ENCODE results near the gene CYTH3.

The CYTH3 gene

DNA sequence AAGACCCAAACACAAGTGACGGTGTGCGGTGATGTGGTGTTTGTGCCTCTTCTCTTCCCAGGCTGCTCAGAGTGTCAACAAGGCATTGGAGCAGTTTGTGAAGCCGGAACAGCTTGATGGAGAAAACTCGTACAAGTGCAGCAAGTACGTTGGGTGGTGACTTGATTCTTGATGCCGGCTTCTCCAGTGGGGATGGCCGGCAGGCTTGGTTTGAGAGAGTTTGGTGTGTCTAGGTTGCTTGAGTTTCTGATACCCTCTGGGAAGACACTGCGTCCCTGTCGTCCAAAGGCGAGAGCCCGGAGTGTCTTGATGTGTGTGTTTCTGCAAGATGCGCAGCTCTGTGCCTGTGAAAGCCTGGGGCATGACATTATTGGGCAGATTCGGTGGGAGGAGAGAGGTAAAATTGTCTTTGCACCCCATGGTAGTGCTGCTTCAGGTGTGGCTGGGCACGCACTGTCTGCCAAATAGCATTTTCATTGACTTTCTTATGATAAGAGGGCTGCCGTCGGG is 129.5 kb downstream of the CYTH3 start:
- no peak overlapping the region for H3K4me3 ChIP-seq (ENCODE audit: low read depth, low read length)
- no peak for DNase-seq (ENCODE audit: low read depth)

DNA sequence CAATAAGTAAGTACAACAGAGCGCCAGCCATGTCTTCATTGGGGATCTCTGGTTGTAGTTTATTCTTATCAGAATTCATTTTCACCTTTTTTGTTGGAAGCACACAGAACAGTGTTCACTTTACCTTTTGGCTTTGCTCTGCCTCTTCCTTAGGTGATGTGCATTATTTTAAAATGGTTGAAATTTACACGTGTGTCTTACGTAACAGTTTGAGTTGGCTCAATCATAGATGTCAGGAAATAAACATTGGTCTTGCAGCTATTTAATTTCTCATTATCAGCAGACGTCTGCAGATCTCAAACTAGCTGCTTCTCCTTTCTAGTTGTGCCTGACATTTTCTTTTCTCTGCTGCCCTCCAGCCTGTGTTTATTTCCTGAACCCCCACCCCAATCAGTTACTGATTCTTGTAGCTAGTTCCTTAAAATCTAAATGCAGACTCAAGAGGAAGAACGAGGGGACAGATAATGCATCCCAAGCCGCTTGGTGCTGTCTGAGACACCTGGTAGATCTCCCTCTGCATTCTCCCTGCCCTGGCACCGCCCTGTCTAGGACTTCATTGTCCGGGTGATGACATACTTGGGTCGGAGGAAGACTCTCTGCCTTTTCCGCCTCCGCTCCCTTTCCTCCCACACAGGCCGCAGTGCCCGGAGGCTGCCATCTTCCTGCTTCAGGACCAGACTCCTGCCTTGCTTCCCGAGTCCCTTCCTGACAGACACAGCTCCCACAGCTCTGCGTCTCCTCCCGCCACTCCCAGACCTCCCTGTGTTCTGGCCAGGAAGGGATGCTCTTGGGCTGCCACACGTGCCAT is 133.0 kb downstream of the CYTH3 start:
- H3K4me3 ChIP-seq (ENCODE audit: low read depth, low read length): no peak overlapping the region
- no peak for DNase-seq (ENCODE audit: low read depth)

DNA sequence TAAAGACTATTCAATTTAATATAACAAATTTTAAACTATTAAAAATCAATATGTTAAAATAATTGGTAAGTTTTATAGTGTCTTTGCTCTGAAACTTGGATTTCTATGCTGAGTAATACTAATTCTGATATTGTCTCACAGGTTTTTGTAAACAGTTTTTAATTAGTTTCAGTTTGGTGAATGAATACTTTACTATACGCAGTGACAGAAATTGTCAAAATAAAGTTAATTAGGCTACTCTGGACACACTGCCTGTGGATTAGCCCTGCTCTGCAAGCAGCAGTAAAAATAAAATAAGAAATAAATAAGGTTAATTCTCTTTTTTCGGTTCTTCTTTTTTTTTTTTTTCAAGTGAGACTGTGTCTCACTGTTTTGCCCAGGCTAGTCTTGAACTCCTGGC is 135.9 kb downstream of the CYTH3 start:
- DNase-seq (ENCODE audit: low read depth): no peak
- H3K4me3 ChIP-seq (ENCODE audit: low read depth, low read length): no peak overlapping the region

DNA sequence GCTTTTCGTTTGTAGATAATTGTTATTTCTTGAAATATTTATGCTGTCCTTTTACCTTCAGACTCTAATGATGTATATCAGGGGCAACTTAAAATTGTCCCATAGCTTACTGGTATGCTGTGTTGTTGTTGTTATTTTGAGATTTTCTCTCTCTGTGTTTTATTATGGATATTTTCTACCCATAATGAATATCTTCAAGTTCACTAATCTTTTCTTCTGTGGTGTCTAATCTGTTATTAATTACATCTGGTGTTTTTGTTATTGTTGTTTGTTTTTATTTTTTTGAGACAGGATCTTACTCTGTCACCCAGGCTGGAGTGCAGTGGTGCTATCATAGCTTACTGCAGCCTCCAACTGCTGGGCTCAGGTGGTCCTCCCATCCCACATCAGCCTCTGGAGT is 139.2 kb downstream of the CYTH3 start:
- H3K4me3 ChIP-seq (ENCODE audit: low read depth, low read length): no peak overlapping the region
- DNase-seq (ENCODE audit: low read depth): no peak

DNA sequence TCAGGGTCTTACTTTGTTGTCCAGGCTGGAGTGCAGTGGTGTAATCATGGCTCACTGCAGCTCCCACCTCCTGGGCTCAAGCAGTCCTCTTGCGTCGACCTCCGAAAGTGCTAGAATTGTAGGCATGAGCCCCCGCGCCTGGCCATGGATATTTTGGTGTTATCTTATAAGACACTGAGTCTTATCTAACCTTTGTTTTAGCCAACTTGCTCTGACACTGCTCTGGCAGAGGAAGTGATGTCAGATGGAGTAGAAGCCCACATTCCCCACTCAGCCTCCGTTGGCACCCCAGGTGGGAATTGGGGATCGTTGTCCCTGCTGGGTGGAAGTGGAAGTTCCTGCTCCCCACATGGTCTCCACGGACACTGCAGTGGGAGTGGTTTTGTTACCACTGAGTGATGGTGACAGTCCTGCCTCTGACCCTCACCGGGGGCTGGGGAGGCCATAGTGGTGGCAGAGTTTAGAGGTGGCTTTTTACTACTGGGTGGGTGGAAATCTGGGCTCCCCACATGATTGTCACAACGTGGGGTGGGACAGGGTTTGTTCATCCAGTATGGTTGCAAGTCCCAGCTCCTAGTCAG is 142.3 kb downstream of the CYTH3 start:
- no peak overlapping the region for H3K4me3 ChIP-seq (ENCODE audit: low read depth, low read length)
- DNase-seq (ENCODE audit: low read depth): no peak

GRCh38 chr7:6128205-6128604 is 144.2 kb downstream of the CYTH3 start:
- no peak for DNase-seq (ENCODE audit: low read depth)
- H3K4me3 ChIP-seq (ENCODE audit: low read depth, low read length): no peak overlapping the region

DNA sequence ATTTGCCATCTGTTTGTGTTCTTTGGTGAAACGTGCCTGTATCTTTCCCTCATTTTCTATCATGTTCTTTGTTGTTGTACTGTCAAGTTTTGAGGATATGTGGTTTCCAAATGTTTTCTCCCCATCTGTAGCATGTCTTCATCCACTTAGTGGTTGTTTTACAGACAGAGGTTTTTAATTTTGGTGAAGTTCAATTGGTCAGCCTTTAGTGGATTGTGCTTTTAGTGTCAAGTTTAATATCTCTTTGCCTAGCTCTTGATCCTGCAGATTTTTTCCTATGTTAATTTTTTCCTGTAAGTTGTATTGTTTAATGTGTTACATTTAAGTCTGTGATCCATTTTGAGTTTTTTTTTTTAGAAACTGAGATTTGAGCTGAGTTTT is 145.3 kb downstream of the CYTH3 start:
- DNase-seq (ENCODE audit: low read depth): no peak
- H3K4me3 ChIP-seq (ENCODE audit: low read depth, low read length): no peak overlapping the region

- no peak overlapping the region for H3K4me3 ChIP-seq (ENCODE audit: low read depth, low read length)
- no peak for DNase-seq (ENCODE audit: low read depth)
Measured at GRCh38 chr7:6123843-6124242, 148.6 kb downstream of the CYTH3 start.

GRCh38 chr7:6121141-6121540 is 151.3 kb downstream of the CYTH3 start:
- DNase-seq (ENCODE audit: low read depth): no peak
- H3K4me3 ChIP-seq (ENCODE audit: low read depth, low read length): no peak overlapping the region

DNA sequence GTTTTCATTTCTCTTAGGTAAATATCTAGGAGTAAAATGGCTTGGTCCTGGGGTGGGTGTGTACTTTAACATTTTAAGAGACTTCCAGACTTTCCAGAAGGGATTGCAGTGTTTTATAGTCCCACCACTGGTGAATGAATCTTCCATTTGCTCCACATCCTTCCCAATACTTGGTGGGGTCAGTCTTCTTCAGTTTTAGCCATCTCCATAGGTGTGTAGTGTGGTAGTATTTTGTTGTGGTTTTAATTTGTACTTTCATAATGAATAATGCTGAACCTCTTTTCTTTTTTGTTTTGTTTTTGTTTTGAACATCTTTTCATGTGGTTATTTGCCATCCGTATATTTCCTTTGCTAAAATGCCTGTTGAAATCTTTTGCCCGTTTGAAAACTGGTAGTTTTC is 154.9 kb downstream of the CYTH3 start:
- no peak for DNase-seq (ENCODE audit: low read depth)

DNA sequence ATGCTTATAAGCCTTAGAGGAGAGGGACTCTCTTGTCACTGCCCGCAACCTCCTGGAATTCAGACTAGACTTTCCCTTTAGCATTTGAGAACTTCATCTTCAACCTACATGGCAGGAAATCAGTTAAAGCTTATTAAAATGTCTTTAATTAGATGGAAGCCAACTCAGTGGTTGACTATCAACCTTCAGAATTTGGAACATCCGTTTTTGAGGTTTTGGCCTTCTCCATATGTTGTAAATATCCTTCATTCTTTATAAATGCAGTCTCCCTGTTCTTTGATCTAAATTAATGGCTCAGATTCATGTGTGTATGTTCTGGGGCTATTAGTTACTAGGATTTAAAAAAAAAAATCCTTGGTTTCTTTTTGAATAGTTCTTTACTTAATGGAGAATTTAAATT is 156.2 kb downstream of the CYTH3 start:
- no peak overlapping the region for H3K4me3 ChIP-seq (ENCODE audit: low read depth, low read length)
- no peak for DNase-seq (ENCODE audit: low read depth)

More for the DNA sequence above, 154.9 kb downstream of the CYTH3 start:
- no peak overlapping the region for H3K4me3 ChIP-seq (ENCODE audit: low read depth, low read length)

Data from skeletal muscle cell (primary cell).